ENCODE measurements around the gene SUSD6.
A peak's percentile ranks its signal among the peaks of the same experiment; 100 is the strongest.

Gene SUSD6

DNA sequence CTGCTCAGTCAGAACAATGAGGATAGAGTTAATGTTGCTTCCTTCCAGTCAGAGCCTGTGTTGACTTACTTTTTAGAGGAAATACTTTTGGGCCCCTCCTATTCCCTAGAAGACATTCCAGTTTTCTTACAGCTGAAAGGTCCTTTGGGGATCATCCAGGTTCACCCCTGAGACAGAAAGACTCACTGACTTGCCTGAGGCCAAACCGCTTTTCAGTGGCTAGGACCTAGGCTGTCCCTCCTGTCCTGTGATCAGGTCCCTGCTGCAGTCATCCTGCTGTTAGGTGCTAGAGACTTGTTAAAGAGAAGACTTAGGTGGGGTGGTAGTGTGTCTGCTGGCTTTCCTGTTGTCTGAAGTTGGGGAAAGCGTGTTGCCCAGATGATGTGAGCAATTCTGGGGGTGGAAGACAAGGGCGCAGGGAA is 39.6 kb downstream of the SUSD6 start:
- no peak for DNase-seq (ENCODE audit: low spot score)

DNA sequence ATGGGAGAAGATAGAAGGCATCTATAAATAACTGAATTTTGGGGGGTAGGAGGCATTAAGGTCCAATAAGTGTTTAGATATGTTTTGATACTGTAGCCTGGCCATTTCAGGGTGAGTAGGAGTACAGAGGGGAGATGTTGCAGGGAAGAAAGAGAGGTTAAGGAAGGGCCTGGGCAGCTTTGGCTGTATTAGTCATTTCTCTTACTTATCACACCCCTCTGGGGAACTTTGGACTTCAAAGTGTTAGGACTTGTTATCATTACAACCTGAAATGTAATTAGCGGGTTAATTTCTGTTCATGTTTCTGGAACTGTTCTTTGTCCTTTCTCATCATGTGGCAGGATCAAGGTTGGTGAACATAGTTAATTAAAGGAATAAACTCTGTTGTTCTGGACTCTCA is 40.3 kb downstream of the SUSD6 start:
- DNase-seq (ENCODE audit: low spot score), result peak; percentile 49

DNA sequence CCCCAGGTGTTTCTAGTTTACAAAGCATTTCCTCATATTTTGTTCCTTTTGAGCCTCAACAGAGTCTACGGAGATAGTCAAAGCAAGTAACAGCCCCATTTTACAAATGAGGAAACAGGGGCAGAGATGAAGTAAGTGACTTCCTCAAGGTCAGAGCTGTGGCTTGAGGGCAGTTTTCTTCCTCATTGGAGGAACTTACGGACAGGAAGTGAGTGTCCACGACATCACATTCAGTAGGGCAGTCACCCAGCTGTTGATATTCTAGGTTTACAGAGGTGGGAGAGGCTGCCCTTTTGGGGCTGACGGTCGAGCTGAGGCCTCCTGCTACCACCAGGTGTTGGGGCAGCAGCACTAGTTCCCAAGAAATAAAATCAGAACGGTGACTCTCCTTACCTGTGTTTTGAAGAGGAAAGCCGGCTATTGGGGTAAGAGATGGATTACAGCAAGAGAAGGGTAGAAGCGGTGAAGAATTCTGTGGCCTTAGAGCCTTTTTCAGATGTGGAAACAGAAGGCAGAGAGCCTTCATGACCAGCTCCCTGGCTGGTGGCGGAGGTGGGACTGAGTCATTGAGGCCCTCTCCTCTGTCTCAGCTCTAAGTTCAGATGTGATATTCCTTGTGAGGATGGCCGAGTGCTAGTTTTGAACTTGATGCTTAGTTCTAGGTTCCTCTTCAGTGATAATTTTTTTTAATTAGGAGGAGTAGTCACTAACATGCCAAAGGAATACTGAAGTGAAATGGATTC is 41.7 kb downstream of the SUSD6 start:
- no peak for DNase-seq (ENCODE audit: low spot score)

DNA sequence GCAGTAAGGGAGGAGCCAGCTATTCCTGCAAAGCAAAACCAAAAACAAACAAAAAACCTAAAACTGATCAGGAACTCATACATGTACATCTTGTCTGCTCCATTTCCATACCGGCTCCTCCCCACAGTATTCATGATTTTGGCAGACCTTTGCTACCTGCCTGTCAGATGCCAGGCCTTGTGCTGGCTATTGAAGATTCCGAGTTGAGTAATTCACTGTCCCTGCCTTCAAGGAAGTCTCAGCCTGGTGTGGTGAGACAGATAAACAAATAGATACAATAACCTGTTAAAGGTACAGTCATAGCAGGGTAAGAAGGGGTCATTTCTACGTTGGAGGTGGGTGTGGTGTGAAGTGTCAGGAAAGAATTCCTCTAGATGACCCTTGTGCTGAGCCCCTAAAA is 42.7 kb downstream of the SUSD6 start:
- no peak for DNase-seq (ENCODE audit: low spot score)

DNA sequence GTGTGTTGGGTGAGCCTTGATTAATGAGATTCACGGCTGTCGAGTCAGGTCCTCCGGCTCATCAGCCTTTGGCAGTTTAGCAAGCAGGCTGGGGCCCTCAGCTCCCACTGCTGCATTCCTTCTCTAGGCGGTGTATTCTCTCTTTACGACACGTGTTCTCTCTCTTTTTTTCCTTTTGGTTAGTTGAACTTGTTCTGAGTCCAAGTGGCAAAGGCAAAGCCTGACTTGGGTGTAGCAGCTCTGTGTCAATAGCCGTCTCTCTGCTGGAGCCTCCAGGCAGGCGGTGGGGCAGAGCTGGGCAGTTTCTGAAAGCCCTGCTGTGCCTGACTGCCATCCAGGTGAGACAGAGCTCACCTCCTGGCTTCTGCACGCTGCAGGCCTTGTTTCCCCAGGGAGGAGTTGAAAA is 46.6 kb downstream of the SUSD6 start:
- DNase-seq (ENCODE audit: low spot score), result no peak

DNA sequence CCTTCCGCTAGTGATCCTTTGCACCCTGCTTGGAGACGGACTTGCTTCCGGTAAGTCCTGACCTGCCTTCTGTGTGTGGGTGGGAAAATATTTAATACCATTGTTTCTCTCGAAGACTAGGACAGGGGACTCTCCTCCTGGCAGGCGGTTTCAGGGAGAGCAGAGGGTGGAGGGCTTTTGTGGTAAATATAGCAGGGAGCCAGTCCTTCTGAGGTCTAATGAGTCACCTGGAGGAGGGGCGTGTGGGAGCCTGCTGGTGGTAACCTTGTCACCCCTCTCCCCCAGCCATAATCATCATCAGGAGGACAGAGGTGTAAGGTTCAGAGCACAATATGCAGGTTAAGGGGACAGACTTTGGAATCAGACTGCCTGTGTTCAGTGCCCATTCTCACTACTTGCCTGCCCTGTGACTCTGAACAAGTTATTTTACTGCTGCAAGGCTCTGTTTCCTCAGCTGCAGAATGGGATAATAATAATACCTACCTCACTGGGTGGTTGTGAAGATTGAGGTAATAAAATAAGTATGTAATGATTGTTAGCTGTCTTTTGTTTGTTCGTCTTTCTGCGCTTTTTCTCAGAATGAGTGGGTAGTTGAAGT is 47.4 kb downstream of the SUSD6 start:
- DNase-seq (ENCODE audit: low spot score), result no peak

DNA sequence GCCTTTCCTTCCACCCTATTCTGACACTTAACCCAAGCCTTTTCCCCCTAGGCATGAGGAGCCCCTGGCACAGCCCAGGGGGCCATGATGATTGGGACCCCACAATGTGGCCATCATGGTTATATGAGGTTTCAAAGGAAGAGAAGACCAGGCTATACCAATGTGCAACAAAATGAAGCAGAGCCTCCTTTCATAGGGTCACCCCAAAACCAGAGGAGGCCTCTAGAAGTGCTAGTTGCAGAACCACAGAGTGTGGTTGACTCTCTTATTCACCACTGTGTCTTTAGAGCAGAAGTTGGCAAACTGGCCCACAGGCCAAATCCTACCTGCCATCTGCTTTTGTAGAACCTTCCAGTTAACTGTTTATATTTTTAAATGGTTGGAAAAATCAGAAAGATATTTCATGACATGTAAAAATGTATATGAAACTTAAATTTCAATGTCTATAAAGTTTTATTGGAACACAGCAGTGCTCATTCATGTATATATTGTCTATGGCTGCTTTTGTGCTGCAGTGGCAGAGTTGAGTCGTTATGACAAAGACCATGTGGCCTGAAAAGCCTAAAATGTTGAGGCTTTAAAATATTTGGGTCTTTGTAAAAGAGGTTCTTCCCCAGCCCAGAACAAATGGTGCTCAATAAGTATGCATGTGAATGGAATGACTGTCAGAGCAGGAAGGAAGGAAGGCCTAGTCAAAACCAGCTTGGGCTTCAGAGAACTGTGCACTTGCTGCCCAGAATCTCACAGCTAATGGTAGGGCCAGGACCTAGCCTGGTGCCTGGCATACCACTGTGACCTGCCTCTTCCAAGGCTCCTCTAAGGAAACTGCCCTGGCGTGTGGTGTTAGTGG is 49.2 kb downstream of the SUSD6 start:
- DNase-seq (ENCODE audit: low spot score), result no peak

DNA sequence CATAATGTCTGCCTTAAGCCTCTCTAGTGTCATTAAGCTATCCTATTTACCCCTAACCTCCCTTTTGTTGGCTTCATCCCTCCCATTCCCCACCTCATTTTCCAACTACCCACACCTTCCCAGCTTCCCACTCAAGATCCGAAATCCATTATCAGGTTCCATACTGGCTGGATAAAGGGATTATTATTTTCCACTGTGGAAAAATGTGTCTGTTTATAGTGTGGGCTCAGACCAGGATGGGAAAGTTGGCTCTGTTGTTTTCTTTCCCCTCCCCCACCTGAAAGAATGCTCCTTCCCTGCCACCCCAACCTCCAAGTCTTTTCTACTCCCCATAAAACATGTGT is 49.8 kb downstream of the SUSD6 start:
- DNase-seq (ENCODE audit: low spot score), result no peak

DNA sequence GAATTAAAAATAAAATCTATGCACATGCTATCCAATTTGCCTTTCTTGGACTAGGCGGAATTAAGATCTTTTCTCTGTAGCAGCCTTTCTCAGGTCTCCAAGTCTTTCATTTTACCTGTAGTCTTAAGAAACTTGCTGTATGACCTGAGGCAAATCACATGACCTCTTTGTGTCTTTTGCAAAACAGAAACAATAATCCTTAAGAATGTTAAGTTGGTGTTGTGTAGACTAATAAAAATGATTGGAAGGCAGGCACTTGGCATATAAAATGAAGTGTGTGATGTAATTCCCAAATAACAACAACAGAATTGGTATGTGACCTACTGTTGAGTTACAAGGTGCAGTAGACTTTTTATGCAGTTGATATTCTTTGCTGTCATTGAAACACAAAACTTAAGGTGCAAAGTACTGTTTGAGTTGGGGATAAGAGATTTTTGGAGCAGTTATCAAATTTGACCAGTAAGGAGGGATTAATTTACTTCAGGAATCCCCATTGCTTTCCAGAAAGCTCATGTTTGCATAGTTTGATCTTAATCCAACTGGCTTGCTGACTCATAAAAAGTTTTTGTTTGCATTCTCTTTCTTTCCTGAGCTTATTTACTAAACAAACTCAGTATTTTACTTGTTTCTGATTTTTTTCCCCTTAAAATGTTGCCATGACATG is 51.4 kb downstream of the SUSD6 start:
- DNase-seq (ENCODE audit: low spot score), result no peak

DNA sequence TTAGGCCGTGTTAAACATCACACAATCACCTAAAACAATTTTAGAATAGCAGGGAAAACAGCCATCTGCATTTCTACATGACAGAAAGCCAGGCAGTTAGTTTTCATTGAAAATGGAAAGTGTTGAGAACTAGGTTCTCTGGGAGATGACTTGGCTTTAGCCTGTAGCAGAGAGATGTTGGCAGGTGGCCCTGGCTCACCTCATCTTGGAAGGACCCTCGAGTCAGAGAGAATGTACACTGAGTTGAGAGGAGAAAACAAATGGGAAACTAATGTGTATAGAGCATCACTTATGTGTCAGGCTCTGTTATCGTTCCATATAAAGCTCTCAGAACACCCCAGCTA is 51.9 kb downstream of the SUSD6 start:
- no peak for DNase-seq (ENCODE audit: low spot score)

DNA sequence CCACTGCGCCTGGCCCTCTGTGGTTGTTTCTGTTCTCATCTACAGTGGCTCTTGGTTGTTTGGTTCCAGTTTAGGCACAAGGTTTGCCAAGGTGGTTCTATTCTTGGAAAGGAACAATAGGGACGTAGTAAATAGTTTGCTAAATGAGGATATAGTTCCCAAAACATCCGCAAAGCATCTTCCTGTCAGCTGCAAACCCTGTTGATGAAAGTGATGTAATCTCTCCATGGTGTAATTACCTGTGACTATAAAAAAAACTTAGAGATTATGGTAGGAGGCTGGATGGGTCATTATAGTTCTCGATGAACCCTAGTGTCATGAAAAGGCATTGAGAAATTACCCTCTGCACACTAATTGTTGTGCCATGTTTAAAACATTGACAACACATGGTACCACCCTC is 52.9 kb downstream of the SUSD6 start:
- DNase-seq (ENCODE audit: low spot score), result no peak

DNA sequence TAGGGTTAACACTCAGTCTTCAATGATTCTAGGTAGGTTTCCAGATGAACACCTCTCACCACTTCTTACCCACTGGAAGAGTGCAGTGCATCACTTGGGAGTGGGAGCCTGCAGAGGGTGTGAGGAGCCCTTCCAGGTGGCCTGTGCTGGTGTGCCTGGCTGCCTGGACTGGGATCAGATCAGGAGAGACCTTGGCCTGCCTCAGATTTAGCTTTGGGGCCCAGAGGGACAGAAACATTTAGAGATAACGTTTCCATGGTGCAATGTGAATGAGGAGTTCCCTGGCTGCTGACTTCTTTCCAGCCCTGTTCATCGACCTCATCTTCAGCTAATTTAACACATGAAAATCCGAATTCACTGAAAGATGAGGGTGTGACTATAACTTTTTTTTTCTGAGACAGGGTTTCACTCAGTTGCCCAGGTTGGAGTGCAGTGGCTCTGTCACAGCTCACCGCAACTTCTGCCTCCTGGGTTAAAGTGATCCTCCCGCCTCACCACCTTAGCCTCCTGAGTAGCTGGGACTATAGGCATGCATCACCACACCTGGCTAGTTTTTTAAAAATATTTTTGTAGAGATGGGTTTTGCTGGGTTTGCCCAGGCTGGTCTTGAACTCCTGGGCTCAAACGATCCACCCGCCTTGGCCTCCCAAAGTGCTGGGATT is 53.6 kb downstream of the SUSD6 start:
- DNase-seq (ENCODE audit: low spot score), result no peak

DNA sequence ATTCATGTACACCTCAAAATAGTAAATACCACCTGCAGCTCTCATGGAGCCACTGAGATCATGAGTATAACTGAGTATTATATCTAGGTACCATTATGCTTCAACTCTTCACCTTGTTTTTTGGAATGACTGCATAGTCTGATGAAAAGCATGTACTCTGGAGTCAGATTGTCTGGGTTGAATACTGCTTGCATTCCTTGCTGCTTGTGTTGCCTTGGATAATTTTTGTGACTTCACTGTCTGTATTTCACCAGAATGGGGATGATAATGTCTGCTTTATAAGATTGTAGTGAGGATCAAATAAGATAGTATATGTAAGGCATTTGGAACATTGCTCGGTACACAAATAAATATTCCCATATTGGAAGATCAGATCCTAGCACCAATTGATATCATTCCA is 54.2 kb downstream of the SUSD6 start:
- no peak for DNase-seq (ENCODE audit: low spot score)

DNA sequence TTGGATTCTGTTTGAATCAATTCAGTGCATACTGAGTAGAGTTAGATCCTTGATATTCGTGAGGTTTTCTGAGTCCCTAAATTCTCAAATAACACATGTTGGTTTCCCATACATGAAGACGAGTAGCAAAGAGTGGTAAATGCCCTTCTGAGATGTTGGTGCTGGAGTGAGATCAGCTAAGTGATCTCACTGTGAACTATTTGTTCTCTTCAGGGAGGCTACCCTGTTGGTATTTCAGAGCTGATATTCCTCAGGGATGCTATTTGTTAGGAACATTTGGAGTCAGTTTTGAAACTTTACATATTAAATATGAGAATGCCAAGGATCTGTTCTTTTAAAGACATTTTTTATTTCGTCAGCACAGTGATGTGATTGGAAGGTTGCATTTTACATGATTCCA is 54.7 kb downstream of the SUSD6 start:
- no peak for DNase-seq (ENCODE audit: low spot score)

DNA sequence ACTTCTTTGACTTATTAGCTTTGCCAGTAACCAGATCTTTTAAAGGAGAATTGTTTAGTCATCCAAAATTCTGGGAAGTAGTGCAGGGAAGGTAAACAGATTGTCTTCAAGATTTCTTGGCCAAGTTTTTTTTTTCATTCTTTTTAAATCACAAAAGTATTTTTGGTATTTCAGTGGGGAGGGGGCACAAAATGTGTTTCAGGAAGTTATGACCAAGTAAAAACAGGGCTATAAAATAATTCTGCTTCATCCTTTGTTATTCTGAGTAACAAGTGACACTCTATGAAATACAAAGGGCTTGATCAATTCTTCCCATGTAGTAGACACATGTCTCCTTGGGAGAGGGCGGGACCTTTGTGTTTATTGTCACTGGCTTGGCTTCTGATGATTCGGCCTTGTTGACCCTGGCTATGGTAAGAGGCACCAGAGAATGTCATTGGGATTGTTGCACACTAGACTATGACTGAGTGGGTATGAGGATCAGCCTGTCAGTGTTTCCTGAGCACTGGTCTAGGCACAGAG is 55.4 kb downstream of the SUSD6 start:
- no peak for DNase-seq (ENCODE audit: low spot score)

DNA sequence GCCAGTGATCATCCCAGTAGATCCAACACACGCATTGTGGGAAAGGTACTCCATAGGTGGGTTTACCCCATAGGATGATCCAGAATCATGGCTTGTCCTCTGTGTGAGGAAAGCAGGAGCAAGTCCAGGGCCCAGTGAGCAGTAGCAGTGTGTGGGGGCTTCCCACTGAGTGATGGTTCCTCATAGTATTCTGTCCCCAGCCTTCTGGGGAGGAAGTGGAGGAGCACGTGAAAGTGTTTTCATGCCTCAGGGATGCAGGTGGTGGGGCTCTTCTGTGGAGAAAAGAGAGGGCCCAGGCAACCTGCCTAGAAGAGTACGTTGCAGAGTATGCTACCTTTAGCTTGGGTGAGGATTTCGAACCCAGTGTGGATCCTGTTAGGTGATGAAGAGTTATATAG is 56.5 kb downstream of the SUSD6 start:
- DNase-seq (ENCODE audit: low spot score), result no peak

DNA sequence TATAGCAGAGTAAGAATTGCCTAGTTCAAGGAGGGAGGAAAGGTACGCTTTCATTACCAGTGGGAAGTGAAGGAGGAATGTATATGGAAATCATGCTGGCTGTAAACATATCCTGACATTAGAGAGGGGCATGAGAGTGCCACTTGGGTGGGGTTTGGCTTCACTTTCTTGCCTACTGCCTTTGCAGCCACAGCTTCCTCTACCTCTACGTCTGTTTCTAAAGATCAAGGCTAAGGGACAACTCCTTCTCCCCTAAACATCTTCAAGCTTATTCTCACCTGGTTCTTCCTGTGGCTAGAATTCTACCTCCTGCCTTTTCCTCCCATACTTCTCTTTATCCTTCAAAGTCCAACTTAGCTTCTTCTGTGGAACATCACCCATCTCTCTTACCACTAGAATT is 58.0 kb downstream of the SUSD6 start:
- no peak for DNase-seq (ENCODE audit: low spot score)

DNA sequence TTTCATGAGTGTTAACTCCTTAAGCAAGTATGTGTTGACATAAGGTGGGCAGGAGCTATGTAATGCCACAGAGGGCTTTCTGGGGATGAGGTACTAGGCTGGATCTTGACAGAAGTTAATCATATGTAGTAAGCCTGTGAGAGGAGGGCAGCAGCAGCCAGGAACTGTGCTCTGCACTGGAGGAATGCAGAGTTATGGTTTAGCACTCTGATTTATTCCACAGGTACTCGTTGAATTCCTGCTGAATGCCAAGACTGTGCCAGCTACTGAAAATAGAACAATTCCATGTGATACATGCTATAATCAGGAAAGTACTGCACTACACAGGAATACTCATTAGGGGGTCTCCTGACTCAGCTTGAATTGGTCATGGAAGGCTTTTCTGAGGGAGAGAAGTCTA is 58.7 kb downstream of the SUSD6 start:
- no peak for DNase-seq (ENCODE audit: low spot score)

DNA sequence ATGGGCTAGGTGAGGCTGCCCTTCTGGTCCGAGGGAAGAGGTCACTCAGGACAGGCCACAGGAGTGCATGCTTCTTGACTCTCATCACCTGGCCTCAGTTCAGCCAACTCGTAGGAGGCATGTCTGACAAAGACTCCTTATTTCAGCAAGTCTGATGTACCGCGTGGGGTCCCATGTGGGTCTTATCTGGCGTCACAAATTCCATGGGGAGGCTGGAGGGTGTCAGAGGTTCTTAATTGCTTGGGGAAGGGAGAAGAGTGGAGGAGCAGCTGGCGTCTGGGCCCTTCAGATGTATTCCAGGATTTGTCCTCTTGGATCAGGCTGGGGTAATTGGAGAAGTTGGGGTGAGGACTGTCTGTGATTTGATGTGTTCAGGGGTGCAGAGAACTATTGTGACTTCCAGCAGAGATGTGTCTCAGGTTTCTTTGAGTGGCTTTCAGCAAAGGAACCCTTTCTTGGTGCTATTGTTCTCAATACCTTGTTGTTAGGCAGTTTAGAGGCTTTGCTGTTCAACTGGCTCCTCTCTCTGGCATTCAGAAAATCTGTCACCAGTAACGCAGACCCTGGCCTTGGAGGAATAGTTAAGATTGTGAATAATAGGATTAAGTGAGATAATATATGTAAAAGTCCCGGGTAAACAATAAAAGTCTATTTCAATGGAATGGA is 60.1 kb downstream of the SUSD6 start:
- no peak for DNase-seq (ENCODE audit: low spot score)

DNA sequence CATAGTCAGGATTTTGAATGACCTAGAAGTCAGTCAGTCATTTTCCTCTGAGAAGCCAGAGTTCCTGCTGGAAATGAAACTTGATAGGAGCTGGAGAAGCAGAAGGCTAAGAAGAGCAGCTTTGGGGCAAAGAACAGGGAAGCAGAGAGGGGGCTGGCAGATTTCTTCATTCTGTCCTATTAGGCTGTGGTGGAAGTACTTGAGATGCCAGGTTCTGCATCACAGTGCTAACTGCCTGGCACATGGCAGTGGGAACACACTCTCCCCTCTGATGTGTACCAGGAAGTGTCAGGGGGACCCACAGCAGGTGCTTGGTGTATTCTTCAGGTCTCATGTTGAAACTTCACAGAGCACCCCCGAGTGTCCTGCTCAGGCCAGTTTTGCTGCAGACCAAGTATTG is 61.0 kb downstream of the SUSD6 start:
- no peak for DNase-seq (ENCODE audit: low spot score)

DNA sequence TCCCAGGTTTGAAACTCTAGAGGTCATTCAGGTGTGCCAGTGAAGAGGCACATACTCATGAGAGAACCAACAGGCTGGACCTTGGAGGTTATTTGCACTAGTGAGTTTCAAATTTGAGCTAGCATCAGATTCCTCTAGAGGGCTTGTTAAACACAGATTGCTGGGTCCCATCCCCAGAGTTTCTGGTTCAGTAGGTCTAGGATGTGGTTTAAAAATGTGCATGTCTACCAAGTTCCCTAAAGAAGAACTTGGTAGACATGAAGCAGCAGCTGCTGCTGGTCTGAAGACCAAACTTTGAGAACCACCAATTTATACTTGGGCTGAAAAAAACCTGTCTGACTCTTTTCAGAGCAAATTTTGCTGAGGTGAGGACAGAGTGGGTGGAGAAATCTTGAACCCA is 61.7 kb downstream of the SUSD6 start:
- DNase-seq (ENCODE audit: low spot score), result no peak

All from hematopoietic multipotent progenitor cell treated with erythropoietin and hydrocortisone succinate and interleukin-3 and kit ligand, for 17 days (in vitro differentiated cells).